Stimulated activated CD4-positive, alpha-beta T cell treated with anti-CD3 and anti-CD28 coated beads, TNF-alpha, amount 100 ng/mL, for 48 hours (primary cell): ENCODE measurements around the gene KRTAP9-4.
"Not testable (repeated sequence)": the region's sequence is repeated elsewhere in the genome, so short reads cannot be mapped to it uniquely, and the experiment has no call there.

Experiments
- DNase-seq, 3 donors: peaks; one replicate each; pipeline ENCODE4 v3.0.0-alpha.2; 2020; ENCODE audit warnings: low read depth in 3 of 3

Gene KRTAP9-4, protein sequence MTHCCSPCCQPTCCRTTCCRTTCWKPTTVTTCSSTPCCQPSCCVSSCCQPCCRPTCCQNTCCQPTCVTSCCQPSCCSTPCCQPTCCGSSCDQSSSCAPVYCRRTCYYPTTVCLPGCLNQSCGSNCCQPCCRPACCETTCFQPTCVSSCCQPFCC

GRCh38 chr17:41249637-41250240 lies at the start of gene KRTAP9-4:
Gene KRTAP9-4, plus strand, starts transcription at chr17:41249687. Its CDS starts 34 bp downstream, at chr17:41249721.
- DNase-seq = not testable (repeated sequence)

DNA sequence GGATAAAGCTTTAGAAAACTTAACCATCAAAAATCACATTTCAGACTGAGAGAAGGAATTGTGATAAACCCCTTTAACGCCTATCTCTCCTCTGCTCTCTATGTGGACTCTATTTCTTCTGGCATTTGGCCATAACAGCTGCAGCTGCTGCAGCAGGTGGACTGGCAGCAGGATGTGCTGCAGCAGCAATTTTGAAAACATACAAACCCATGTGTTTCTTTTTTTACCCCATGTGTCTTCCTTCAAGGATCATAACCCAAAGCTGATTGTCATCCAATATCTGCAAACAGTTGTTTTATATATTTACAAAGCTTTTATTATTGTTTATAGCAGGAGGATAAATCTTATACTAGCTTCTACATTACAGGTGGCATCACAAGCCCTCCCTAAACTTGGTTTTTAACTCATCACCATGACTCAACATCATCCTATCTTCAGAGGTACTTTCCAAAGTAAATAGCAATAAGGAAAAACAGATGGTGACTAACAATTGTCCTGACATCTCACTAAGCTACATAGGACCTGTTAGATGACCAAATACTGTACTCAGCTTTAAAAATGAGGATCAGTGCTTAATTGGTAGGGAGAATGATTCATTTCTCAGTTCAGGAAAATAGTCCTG lies 37.5 kb upstream of the KRTAP9-4 start:
- DNase-seq = no peak

GRCh38 chr17:41212524-41213169 lies 36.8 kb upstream of the KRTAP9-4 start:
- DNase-seq = no peak

DNA sequence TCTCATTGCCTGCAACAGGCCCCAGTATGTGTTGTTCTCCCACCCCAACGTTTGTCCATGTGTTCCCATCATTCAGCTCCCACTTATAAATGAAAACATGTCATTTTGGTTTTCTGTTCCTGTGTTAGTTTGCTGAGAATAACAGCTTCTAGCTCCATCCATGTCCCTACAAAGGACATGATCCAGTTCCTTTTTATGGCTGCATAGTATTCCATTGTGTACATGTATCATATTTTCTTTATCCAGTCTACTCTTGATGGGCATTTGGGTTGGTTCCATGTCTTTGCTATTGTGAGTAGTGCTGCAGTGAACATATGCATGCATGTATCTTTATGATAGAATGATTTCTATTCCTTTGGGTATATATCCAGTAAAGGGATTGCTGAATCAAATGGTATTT lies 33.8 kb upstream of the KRTAP9-4 start:
- no peak for DNase-seq

DNA sequence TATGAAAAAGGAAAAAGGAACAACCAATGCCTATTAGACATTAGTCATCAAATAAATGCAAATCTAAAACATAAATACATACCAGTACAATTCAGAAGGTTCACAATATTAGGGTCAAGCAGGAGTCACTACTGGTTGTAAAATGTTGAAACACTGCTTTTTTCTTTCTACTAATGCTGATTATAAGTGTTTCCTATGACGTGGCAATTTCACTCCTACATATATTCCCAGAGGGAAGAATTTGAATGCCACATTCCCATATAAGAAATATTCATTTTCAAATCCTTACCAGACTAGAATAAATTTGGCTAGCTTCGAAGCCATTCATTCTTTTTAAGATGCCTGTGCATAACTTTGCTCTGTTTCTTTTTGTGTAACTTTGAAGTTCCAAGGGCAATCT lies 25.7 kb upstream of the KRTAP9-4 start:
- DNase-seq = no peak

GRCh38 chr17:41226051-41226450 lies 23.4 kb upstream of the KRTAP9-4 start:
- DNase-seq = no peak

GRCh38 chr17:41226598-41227095 lies 22.8 kb upstream of the KRTAP9-4 start, which contains the start of gene KRTAP9-2:
Gene KRTAP9-2, plus strand, starts transcription at chr17:41226648. Its CDS starts 7 bp downstream, at chr17:41226655.
- DNase-seq = not testable (repeated sequence)

DNA sequence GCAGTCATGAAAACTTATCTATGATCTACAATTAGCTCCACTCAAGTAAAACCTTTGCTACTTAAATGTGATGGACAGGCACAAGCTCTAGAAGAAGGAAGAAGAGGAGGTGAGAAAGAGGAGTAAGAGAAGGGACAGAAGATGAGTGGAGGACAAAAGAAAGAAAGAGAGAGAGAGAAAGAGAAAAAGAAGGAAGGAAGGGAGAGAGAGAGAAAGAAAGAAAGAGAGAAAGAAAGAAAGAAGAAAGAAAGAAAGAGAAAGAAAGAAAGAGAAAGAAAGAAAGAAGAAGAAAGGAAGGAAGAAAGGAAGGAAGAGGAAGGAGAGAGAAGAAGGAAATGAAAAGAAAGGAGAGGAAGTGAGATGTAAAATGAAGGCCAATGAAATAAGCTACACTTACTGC lies 19.4 kb upstream of the KRTAP9-4 start:
- DNase-seq = no peak

DNA sequence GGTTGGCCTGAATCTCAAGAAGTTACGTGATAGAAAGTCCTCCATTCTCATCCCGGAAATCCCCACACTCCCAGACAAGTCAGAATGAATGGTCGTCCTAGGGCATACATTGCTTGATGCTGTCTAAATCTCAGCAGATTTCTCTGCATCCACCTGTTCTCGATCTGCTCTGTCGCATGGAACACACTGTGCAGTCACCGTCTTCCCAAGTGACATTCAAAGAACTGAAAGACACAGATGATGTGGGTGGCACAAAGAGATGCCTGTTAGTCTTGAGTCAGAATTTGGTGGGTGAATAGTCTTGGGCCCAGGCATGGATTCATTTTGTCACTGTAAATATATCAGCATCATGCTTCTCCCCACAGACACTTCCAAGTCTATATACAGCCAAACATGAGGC lies 17.8 kb upstream of the KRTAP9-4 start:
- no peak for DNase-seq

DNA sequence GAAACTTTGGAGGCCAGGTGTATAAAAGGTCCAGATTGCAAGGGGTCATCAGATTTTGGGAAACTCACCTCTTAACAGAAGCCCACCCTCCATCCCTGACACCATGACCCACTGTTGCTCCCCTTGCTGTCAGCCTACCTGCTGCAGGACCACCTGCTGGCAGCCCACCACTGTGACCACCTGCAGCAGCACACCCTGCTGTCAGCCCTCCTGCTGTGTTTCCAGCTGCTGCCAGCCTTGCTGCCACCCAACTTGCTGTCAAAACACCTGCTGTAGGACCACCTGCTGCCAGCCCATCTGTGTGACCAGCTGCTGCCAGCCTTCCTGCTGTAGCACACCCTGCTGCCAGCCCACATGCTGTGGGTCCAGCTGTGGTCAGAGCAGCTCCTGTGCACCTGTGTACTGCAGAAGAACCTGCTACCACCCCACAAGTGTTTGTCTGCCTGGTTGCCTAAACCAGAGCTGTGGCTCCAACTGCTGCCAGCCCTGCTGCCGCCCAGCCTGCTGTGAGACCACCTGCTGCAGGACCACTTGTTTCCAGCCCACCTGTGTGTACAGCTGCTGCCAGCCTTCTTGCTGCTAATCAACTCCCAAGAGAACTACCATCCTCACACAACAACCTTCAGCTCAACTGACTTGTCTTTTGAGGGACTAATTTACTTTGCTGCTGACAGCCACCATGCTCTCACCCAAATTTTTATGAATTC lies 16.9 kb upstream of the KRTAP9-4 start, which contains the start of gene KRTAP9-3:
KRTAP9-3 (plus strand) TSS at position 51 of the 707 bp plus-strand sequence; CDS start at position 104, 53 bp downstream.
- DNase-seq = not testable (repeated sequence)

- not testable (repeated sequence) for DNase-seq
Measured at GRCh38 chr17:41237116-41237515, 12.4 kb upstream of the KRTAP9-4 start.

DNA sequence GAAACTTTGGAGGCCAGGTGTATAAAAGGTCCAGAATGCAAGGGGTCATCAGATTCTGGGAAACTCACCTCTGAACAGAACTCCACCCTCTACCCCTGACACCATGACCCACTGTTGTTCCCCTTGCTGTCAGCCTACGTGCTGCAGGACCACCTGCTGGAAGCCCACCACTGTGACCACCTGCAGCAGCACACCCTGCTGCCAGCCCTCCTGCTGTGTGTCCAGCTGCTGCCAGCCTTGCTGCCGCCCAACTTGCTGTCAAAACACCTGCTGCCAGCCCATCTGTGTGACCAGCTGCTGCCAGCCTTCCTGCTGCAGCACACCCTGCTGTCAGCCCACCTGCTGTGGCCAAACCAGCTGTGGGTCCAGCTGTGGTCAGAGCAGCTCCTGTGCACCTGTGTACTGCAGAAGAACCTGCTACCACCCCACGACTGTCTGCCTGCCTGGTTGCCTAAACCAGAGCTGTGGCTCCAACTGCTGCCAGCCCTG lies 11.5 kb upstream of the KRTAP9-4 start, which contains the start of gene KRTAP9-8:
KRTAP9-8 (plus strand) TSS at position 51 of the 489 bp plus-strand sequence; CDS start at position 104, 53 bp downstream.
- not testable (repeated sequence) for DNase-seq

GRCh38 chr17:41246995-41247787 lies 2.3 kb upstream of the KRTAP9-4 start:
- DNase-seq = not testable (repeated sequence)

DNA sequence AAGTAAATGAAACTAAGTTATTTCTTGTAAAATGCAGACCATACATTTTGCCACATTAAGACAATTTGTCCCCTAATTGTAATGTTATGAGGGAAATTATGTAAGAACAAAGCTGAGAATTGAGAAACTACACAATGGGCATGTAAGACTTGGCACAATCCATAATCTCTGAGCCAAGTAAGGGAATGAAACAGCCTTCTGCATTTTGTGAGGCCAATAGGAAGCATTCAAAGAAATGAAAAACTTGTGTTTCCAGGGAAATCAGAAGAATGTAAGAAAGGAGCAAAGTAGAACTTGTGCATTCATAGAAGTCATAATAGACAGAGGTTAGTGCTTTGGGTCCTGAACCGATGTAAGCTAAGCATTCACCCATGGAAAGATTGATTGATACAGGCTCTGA lies 1.8 kb downstream of the KRTAP9-4 start:
- no peak for DNase-seq

GRCh38 chr17:41254861-41255260 lies 5.4 kb downstream of the KRTAP9-4 start:
- no peak for DNase-seq

DNA sequence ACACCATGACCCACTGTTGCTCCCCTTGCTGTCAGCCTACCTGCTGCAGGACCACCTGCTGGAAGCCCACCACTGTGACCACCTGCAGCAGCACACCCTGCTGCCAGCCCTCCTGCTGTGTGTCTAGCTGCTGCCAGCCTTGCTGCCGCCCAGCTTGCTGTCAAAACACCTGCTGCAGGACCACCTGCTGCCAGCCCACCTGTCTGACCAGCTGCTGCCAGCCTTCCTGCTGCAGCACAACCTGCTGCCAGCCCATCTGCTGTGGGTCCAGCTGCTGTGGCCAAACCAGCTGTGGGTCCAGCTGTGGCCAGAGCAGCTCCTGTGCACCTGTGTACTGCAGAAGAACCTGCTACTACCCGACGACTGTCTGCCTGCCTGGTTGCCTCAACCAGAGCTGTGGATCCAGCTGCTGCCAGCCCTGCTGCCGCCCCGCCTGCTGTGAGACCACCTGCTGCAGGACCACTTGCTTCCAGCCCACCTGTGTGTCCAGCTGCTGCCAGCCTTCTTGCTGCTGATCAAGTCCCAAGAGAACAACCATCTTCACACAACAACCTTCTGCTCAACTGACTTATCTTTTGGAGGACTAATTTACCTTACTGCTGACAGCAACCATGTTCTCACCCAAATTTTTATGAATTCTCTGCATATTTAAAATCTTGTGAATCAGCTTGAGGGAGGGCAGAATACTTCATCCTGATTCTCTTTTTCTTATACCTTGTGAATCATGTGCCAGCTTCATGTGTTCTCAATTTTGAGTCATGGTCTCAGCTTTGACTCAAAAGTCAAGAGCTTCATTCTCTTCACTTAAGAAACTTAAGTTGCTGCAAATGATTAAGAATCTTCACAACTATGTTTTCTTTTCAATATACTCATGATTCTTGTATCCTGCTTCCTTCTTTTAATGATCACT lies 6.1 kb downstream of the KRTAP9-4 start, which contains the start of gene KRTAP9-9:
KRTAP9-9 (plus strand) TSS at position 4 of the 910 bp plus-strand sequence.
- not testable (repeated sequence) for DNase-seq

DNA sequence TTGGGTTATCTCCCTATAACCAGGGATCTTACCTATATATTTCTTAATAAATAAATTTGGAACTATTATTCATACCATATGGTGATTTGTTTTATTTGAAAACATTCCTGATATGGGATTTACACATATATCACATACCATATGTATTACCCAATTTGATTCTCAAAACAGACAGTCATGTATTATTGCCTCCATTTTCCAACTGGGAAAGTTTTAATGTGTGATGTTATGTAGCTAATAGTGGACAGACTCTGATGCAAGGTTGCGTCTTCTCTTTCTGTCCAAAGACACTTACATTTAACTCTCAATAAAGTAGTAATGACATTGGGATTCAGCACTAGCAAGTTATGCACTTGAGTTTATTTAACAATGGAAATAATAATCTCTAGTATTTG lies 6.8 kb downstream of the KRTAP9-4 start:
- no peak for DNase-seq

DNA sequence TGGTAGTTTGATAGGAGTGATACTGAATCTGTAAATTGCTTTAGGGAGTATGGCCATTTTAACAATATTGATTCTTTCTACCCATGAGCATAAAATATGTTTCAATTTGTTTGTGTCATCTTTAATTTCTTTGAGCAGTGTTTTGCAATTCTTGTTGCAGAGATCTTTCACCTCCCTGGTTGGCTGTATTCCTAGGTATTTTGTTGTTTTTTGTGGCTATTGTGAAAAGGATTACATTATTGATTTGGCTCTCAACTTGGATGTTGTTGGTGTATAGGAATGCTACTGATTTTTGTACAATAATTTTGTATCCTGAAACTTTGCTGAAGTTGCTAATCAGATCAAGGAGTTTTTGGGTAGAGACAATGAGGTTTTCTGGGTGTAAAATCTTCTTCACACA lies 8.9 kb downstream of the KRTAP9-4 start:
- no peak for DNase-seq

DNA sequence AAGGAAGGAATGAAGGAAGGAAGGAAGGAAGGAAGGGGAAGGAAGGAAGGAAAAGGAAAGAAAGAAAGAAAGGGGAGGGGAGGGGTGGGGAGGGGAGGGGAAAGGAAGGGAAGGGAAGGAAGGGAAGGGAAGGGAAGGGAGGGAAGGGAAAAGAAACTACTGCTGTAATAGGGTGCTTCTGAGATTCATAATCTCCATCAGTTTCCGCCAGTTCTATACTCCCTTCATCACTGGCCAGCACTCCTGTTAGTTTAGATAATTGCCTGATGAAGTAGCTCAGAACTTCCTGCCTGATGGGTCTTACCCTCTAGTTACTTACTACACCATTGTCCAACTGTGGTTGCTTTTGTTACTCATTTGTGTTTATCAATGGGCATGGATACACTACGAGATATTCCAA lies 13.7 kb downstream of the KRTAP9-4 start:
- no peak for DNase-seq
